Gastrocnemius medialis (tissue), 4 donors: ENCODE measurements around the gene PPM1M. TPM values are rescaled to one million over a fixed set of nuclear protein-coding genes. Genes with fewer than 3 reads are reported as not detected.

Experiments
- ATAC-seq, 2 donors: fragments of 150-250 bp; one replicate each; pipeline ENCODE4 v1.9.1; 2016
- DNase-seq, 2 donors: peaks; one replicate each; pipeline ENCODE4 v3.0.0-alpha.2; 2019
- H3K27ac ChIP-seq, 4 donors: fragments of 200-600 bp; sonication (generic); 1 replicate in 1 of 4; 2 replicates in 3 of 4; pipeline ENCODE4 v1.5.1; 2016 to 2018; ENCODE audit warnings: mild to moderate bottlenecking in 2 of 4, moderate library complexity in 1 of 4
- H3K27me3 ChIP-seq, 3 donors: fragments of 200-600 bp; sonication (generic) in 2 of 3; 1 replicate in 1 of 3; 2 replicates in 2 of 3; pipeline versions ENCODE4 v1.5.1 to v1.6.0; 2016 to 2019; ENCODE audit warnings: mild to moderate bottlenecking in 1 of 3, moderate library complexity in 1 of 3
- H3K36me3 ChIP-seq, 2 donors: fragments of 200-600 bp; sonication (generic) in 1 of 2; one replicate each; pipeline ENCODE4 v1.5.1; 2017 to 2018
- H3K4me1 ChIP-seq, 2 donors: fragments of 200-600 bp; sonication (generic) in 1 of 2; one replicate each; pipeline ENCODE4 v1.5.1; 2016 to 2017; ENCODE audit warnings: mild to moderate bottlenecking in 2 of 2
- H3K4me3 ChIP-seq, 4 donors: fragments of 200-600 bp; sonication (generic) in 3 of 4; 1 replicate in 1 of 4; 2 replicates in 3 of 4; pipeline ENCODE4 v1.5.1; 2016 to 2019; ENCODE audit warnings: mild to moderate bottlenecking in 2 of 4
- H3K9me3 ChIP-seq, 3 donors: fragments of 200-600 bp; sonication (generic) in 2 of 3; 1 replicate in 1 of 3; 2 replicates in 2 of 3; pipeline ENCODE4 v1.5.1; 2016 to 2019
- POLR2A ChIP-seq, 2 donors: fragments of 450-650 bp; IDR thresholded peaks; one replicate each; pipeline ENCODE4 v1.6.1; 2017; ENCODE audit warnings: antibody characterized with exemption in 2 of 2, mild to moderate bottlenecking in 2 of 2, moderate library complexity in 2 of 2
- in situ Hi-C, 4 donors: fragments of 200-750 bp; cut with MboI; loops; one replicate each; pipeline versions ENCODE4 v1.15.0 to v1.8.0; 2017; ENCODE audit warnings: low sequenced_read_pairs in 4 of 4
- intact Hi-C: fragments of 100-400 bp; cut with DNase I; formaldehyde crosslinking; loops from one replicate; pipeline ENCODE4 v1.15.1; 2023; ENCODE audit warnings: low total_unique reads
- total RNA-seq, 4 donors: library from RNA; depleted of rRNA; stranded (reverse); fragments of >200 nt; gene quantifications; one replicate each; pipeline versions ENCODE4 v1.1.0 to v1.2.3, GENCODE V29; 2016
- TF ChIP-seq, protein P1 (sequence below), 5 experiments: fragments of 450-650 bp in 3 of 5; fragments of 200-600 bp in 2 of 5; sonication (generic) in 2 of 5; IDR thresholded peaks in 4 of 5; conservative IDR thresholded peaks in 1 of 5; 1 replicate in 4 of 5; 2 replicates in 1 of 5; pipeline ENCODE4 v1.5.1; 2016 to 2019; ENCODE audit warnings: antibody characterized with exemption in 5 of 5, mild to moderate bottlenecking in 3 of 5, moderate library complexity in 3 of 5

The PPM1M gene
- total RNA-seq, 4 donors from 2014 or later, result 0.97 to 5.2 (median 3.5) TPM

- peak; percentile 85 to 96 for TF ChIP-seq POLR2A (IDR thresholded peaks at IDR 0.05)
- TF ChIP-seq, protein P1, sequence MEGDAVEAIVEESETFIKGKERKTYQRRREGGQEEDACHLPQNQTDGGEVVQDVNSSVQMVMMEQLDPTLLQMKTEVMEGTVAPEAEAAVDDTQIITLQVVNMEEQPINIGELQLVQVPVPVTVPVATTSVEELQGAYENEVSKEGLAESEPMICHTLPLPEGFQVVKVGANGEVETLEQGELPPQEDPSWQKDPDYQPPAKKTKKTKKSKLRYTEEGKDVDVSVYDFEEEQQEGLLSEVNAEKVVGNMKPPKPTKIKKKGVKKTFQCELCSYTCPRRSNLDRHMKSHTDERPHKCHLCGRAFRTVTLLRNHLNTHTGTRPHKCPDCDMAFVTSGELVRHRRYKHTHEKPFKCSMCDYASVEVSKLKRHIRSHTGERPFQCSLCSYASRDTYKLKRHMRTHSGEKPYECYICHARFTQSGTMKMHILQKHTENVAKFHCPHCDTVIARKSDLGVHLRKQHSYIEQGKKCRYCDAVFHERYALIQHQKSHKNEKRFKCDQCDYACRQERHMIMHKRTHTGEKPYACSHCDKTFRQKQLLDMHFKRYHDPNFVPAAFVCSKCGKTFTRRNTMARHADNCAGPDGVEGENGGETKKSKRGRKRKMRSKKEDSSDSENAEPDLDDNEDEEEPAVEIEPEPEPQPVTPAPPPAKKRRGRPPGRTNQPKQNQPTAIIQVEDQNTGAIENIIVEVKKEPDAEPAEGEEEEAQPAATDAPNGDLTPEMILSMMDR (IDR thresholded peaks at IDR 0.05 in 4 of 5, conservative IDR thresholded peaks at IDR 0.05 in 1 of 5), result peak in 3 of 5 experiments; percentile 22 to 42 (median 25)
- peaks cover 30 to 34% of the 10 kb centered on the region in 2 donors for H3K4me1 ChIP-seq
Measured at GRCh38 chr3:52197842-52198625, 47.5 kb upstream of the PPM1M start, which contains the start of gene ALAS1. Gene ALAS1, plus strand, starts transcription at chr3:52198160. Its CDS starts 1,082 bp downstream, at chr3:52199242.

DNA sequence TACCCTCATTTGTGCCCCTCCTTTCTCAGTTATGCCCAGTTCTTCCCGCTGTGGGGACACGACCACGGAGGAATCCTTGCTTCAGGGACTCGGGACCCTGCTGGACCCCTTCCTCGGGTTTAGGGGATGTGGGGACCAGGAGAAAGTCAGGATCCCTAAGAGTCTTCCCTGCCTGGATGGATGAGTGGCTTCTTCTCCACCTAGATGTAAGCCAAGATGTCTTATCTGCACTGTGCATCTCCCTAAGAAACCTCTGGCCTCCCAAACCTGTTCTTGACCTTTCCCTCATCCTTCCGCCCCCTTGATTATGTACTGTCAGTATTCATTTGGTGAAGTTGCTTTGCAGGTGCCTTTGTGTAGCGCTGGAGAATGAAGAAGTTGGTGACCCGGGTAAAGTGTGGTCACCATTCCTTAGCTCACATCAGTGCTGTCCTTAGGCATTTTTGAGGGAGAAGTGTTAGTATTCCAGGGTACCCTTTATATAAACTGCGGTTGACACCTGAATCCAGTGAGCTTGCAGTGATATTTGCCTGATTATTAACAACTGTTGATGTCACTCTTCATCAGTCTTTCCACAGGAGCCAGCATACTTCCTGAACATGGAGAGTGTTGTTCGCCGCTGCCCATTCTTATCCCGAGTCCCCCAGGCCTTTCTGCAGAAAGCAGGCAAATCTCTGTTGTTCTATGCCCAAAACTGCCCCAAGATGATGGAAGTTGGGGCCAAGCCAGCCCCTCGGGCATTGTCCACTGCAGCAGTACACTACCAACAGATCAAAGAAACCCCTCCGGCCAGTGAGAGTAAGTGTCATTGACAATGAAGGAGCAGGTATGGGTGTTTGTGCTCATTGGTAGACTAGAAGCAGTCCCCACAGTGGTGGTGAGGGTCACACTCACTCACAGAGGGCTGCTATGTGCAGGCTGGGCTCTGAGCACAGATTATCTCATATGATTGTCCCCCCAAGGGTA lies 46.6 kb upstream of the PPM1M start:
- TF ChIP-seq, protein P1 (IDR thresholded peaks at IDR 0.05 in 4 of 5, conservative IDR thresholded peaks at IDR 0.05 in 1 of 5), result no peak
- TF ChIP-seq POLR2A (IDR thresholded peaks at IDR 0.05), result no peak
- Histone ChIP-seq H3K9me3 (no peaks in the 10 kb centered on the region), H3K4me3 (peak overlapping the region; percentile 83 to 100 (median 86)), H3K4me1 (peaks cover 30 to 34% of the 10 kb centered on the region in 2 donors), H3K27ac (peak overlapping the region; percentile 88 to 97 (median 92)), H3K27me3 (no peaks in the 10 kb centered on the region), H3K36me3 (peaks cover 0 to 45% of the 10 kb centered on the region in 2 donors)
- intact Hi-C loops, result loop anchor here (2.0 kb wide), 1 partner anchor 44 kb away; the partner anchor contains the start of gene POC1A
- ATAC-seq, result no peak
- in situ Hi-C loops, result no loop called here
- DNase-seq, result no peak

More at GRCh38 chr3:52197842-52198625, 47.5 kb upstream of the PPM1M start, which contains the start of gene ALAS1:
- Histone ChIP-seq H3K4me3 (peak within 1 kb of the TSS; percentile 83 to 100 (median 86)), H3K27ac (peak within 1 kb of the TSS; percentile 88 to 97 (median 92)), H3K27me3 (no peaks in the 10 kb centered on the region), H3K36me3 (peaks cover 0 to 36% of the 10 kb centered on the region in 2 donors), H3K9me3 (no peaks in the 10 kb centered on the region)
- in situ Hi-C loops (no loop called here), intact Hi-C loops (loop anchor here (2.0 kb wide), 1 partner anchor 43 kb away; the partner anchor contains the start of gene POC1A)
- ATAC-seq (peak; percentile 89 to 92), DNase-seq (peak; percentile 75 to 90)

GRCh38 chr3:52200981-52201679 lies 44.4 kb upstream of the PPM1M start:
- peaks cover 30 to 31% of the 10 kb centered on the region in 2 donors for H3K4me1 ChIP-seq
- no peak for TF ChIP-seq POLR2A (IDR thresholded peaks at IDR 0.05)
- TF ChIP-seq, protein P1 (IDR thresholded peaks at IDR 0.05 in 4 of 5, conservative IDR thresholded peaks at IDR 0.05 in 1 of 5), result no peak
- H3K4me3 ChIP-seq, result no peak overlapping the region
- DNase-seq (no peak), ATAC-seq (no peak)
- no peaks in the 10 kb centered on the region for H3K27me3 ChIP-seq
- no peak overlapping the region for H3K27ac ChIP-seq
- peaks cover 4 to 67% of the 10 kb centered on the region in 2 donors for H3K36me3 ChIP-seq
- H3K9me3 ChIP-seq, result no peaks in the 10 kb centered on the region
- intact Hi-C loops, result no loop called here
- in situ Hi-C loops, result no loop called here
